ENCODE results near the gene TRIM10. TPM values are rescaled to one million over a fixed set of nuclear protein-coding genes. Genes with fewer than 3 reads are reported as not detected.
A peak's percentile ranks its signal among the peaks of the same experiment; 100 is the strongest.

Gene TRIM10
- total RNA-seq, 2 experiments from 2014 or later: 0.11 to 0.16 TPM

- no peak for DNase-seq
- Mint-ChIP-seq H3K4me1 (peaks cover 10% of the 10 kb centered on the region), H3K36me3 (ENCODE audit: low read depth) (no peaks in the 10 kb centered on the region), H3K4me3 (no peak within 1 kb of the TSS), H3K27me3 (peaks cover 43% of the 10 kb centered on the region), H3K27ac (no peak within 1 kb of the TSS), H3K9me3 (ENCODE audit: low read depth) (no peaks in the 10 kb centered on the region)
- ChIA-PET POLR2A (no interaction called here), CTCF (interaction anchor here (0.7 to 2.2 kb wide), 2 partner anchors 27 to 31 kb away, joined by 3 to 10 read pairs; no protein-coding TSS in a partner anchor)
- intact Hi-C loops (cut with DNase I, micrococcal nuclease): no loop called here
- no peak for ATAC-seq
Measured at GRCh38 chr6:30135757-30136156, 25.3 kb downstream of the TRIM10 start, which contains the start of gene TRIM40. Gene TRIM40 (plus strand): TSS chr6:30136140. CDS start chr6:30137037, 897 bp downstream.

- ATAC-seq: no peak
- Mint-ChIP-seq H3K4me3 (no peak overlapping the region), H3K36me3 (ENCODE audit: low read depth) (no peaks in the 10 kb centered on the region), H3K27me3 (peaks cover 47% of the 10 kb centered on the region), H3K9me3 (ENCODE audit: low read depth) (no peaks in the 10 kb centered on the region), H3K4me1 (peaks cover 16% of the 10 kb centered on the region), H3K27ac (no peak overlapping the region)
- POLR2A ChIA-PET: no interaction called here
- intact Hi-C loops (cut with DNase I, micrococcal nuclease): no loop called here
- CTCF ChIA-PET: interaction anchor here (1.0 to 2.2 kb wide), 2 partner anchors 9 to 31 kb away, joined by 3 to 10 read pairs; no protein-coding TSS in a partner anchor
- no peak for DNase-seq
Measured at GRCh38 chr6:30135147-30135546, 25.9 kb downstream of the TRIM10 start.

GRCh38 chr6:30131947-30132497, 29.0 kb downstream of the TRIM10 start:
- ATAC-seq (no peak), DNase-seq (no peak)
- intact Hi-C loops (cut with DNase I, micrococcal nuclease): loop anchor here (1.0 to 5.0 kb wide), 6 partner anchors 29 to 285 kb away; partner anchors contain the start of gene PPP1R11 (in 1 of the 2)
- no peaks in the 10 kb centered on the region for H3K9me3 Mint-ChIP-seq (ENCODE audit: low read depth)
- peaks cover 29% of the 10 kb centered on the region for H3K4me1 Mint-ChIP-seq
- CTCF ChIA-PET: interaction anchor here (0.5 to 6.0 kb wide), 18 partner anchors 13 to 522 kb away, joined by 3 to 244 read pairs (median 5); no protein-coding TSS in a partner anchor
- POLR2A ChIA-PET: interaction anchor here (0.7 kb wide), 1 partner anchor 29 kb away, joined by 3 read pairs; no protein-coding TSS in a partner anchor
- H3K27ac Mint-ChIP-seq: no peak overlapping the region
- H3K36me3 Mint-ChIP-seq (ENCODE audit: low read depth): no peaks in the 10 kb centered on the region
- no peak overlapping the region for H3K4me3 Mint-ChIP-seq
- peaks cover 58% of the 10 kb centered on the region for H3K27me3 Mint-ChIP-seq

GRCh38 chr6:30130887-30131862, 29.8 kb downstream of the TRIM10 start:
- no peak overlapping the region for H3K27ac Mint-ChIP-seq
- peaks cover 27% of the 10 kb centered on the region for H3K4me1 Mint-ChIP-seq
- H3K36me3 Mint-ChIP-seq (ENCODE audit: low read depth): no peaks in the 10 kb centered on the region
- DNase-seq: peak; percentile 79
- ATAC-seq: peak; percentile 90
- CTCF ChIA-PET: interaction anchor here (0.6 to 6.0 kb wide), 35 partner anchors 8 to 1785 kb away, joined by 3 to 244 read pairs (median 4); partner anchors contain the start of genes POLR1H and TRIM26
- no peaks in the 10 kb centered on the region for H3K9me3 Mint-ChIP-seq (ENCODE audit: low read depth)
- POLR2A ChIA-PET: no interaction called here
- intact Hi-C loops (cut with DNase I, micrococcal nuclease): loop anchor here (1.0 to 5.0 kb wide), 6 partner anchors 28 to 284 kb away; partner anchors contain the start of gene PPP1R11 (in 1 of the 2)
- no peak overlapping the region for H3K4me3 Mint-ChIP-seq
- H3K27me3 Mint-ChIP-seq: peaks cover 62% of the 10 kb centered on the region

- Mint-ChIP-seq H3K27me3 (peaks cover 60% of the 10 kb centered on the region), H3K4me1 (peaks cover 24% of the 10 kb centered on the region)
Measured at GRCh38 chr6:30130179-30130679, 30.8 kb downstream of the TRIM10 start.

GRCh38 chr6:30129265-30130178, 31.5 kb downstream of the TRIM10 start:
- no peaks in the 10 kb centered on the region for H3K36me3 Mint-ChIP-seq (ENCODE audit: low read depth)
- ATAC-seq: peak; percentile 75
- no peak overlapping the region for H3K27ac Mint-ChIP-seq
- CTCF ChIA-PET: interaction anchor here (0.9 to 6.0 kb wide), 7 partner anchors 10 to 89 kb away, joined by 3 to 244 read pairs (median 6); no protein-coding TSS in a partner anchor
- H3K4me1 Mint-ChIP-seq: peaks cover 24% of the 10 kb centered on the region
- POLR2A ChIA-PET: no interaction called here
- no peak for DNase-seq
- intact Hi-C loops (cut with DNase I, micrococcal nuclease): loop anchor here (2.0 to 5.0 kb wide), 4 partner anchors 39 to 282 kb away; partner anchors contain the start of gene PPP1R11 (in 1 of the 2)
- no peak overlapping the region for H3K4me3 Mint-ChIP-seq
- H3K27me3 Mint-ChIP-seq: peaks cover 63% of the 10 kb centered on the region
- no peaks in the 10 kb centered on the region for H3K9me3 Mint-ChIP-seq (ENCODE audit: low read depth)

More at GRCh38 chr6:30130179-30130679, 30.8 kb downstream of the TRIM10 start:
- ATAC-seq (no peak), DNase-seq (no peak)
- POLR2A ChIA-PET: no interaction called here
- Mint-ChIP-seq H3K27ac (no peak overlapping the region), H3K36me3 (ENCODE audit: low read depth) (no peaks in the 10 kb centered on the region), H3K9me3 (ENCODE audit: low read depth) (no peaks in the 10 kb centered on the region), H3K4me3 (no peak overlapping the region)
- CTCF ChIA-PET: interaction anchor here (0.7 to 6.0 kb wide), 20 partner anchors 8 to 431 kb away, joined by 3 to 244 read pairs (median 4); partner anchors contain the start of gene POLR1H
- intact Hi-C loops (cut with DNase I, micrococcal nuclease): loop anchor here (2.0 to 5.0 kb wide), 4 partner anchors 39 to 283 kb away; partner anchors contain the start of gene PPP1R11 (in 1 of the 2)

- Mint-ChIP-seq H3K9me3 (ENCODE audit: low read depth) (no peaks in the 10 kb centered on the region), H3K27me3 (peaks cover 59% of the 10 kb centered on the region), H3K4me1 (peaks cover 24% of the 10 kb centered on the region), H3K4me3 (no peak overlapping the region), H3K27ac (no peak overlapping the region), H3K36me3 (ENCODE audit: low read depth) (no peaks in the 10 kb centered on the region)
- CTCF ChIA-PET: interaction anchor here (0.7 to 6.5 kb wide), 6 partner anchors 13 to 375 kb away, joined by 3 to 60 read pairs (median 4); no protein-coding TSS in a partner anchor
- intact Hi-C loops (cut with DNase I, micrococcal nuclease): no loop called here
- DNase-seq (no peak), ATAC-seq (no peak)
- POLR2A ChIA-PET: no interaction called here
Measured at GRCh38 chr6:30127238-30128093, 33.5 kb downstream of the TRIM10 start.

- ATAC-seq (no peak), DNase-seq (no peak)
- Mint-ChIP-seq H3K36me3 (ENCODE audit: low read depth) (no peaks in the 10 kb centered on the region), H3K9me3 (ENCODE audit: low read depth) (no peaks in the 10 kb centered on the region), H3K27ac (no peak overlapping the region), H3K27me3 (peaks cover 22% of the 10 kb centered on the region), H3K4me1 (no peaks in the 10 kb centered on the region), H3K4me3 (no peak overlapping the region)
- ChIA-PET POLR2A (no interaction called here), CTCF (interaction anchor here (1.1 to 6.5 kb wide), 3 partner anchors 9 to 18 kb away, joined by 3 to 60 read pairs (median 5); no protein-coding TSS in a partner anchor)
- intact Hi-C loops (cut with DNase I, micrococcal nuclease): no loop called here
Measured at GRCh38 chr6:30122515-30122914, 38.5 kb downstream of the TRIM10 start.

GRCh38 chr6:30121446-30122366, 39.3 kb downstream of the TRIM10 start:
- H3K4me1 Mint-ChIP-seq: no peaks in the 10 kb centered on the region

More at GRCh38 chr6:30121446-30122366, 39.3 kb downstream of the TRIM10 start:
- ATAC-seq (no peak), DNase-seq (no peak)
- POLR2A ChIA-PET: no interaction called here
- H3K4me3 Mint-ChIP-seq: no peak overlapping the region
- H3K27me3 Mint-ChIP-seq: peaks cover 14% of the 10 kb centered on the region
- intact Hi-C loops (cut with DNase I, micrococcal nuclease): no loop called here
- CTCF ChIA-PET: interaction anchor here (1.1 to 6.5 kb wide), 3 partner anchors 9 to 18 kb away, joined by 3 to 60 read pairs (median 5); no protein-coding TSS in a partner anchor
- H3K9me3 Mint-ChIP-seq (ENCODE audit: low read depth): no peaks in the 10 kb centered on the region
- H3K36me3 Mint-ChIP-seq (ENCODE audit: low read depth): no peaks in the 10 kb centered on the region
- H3K27ac Mint-ChIP-seq: no peak overlapping the region

Data from activated CD4-positive, alpha-beta T cell treated with anti-CD3 and anti-CD28 coated beads for 36 hours (primary cell).